Activated B cell treated with CpG ODN at 0.5 μM for 24 hours (primary cell): ENCODE data around the gene ANKRD44. TPM values are rescaled to one million over a fixed set of nuclear protein-coding genes. Genes with fewer than 3 reads are reported as not detected.

Experiments
- ATAC-seq: fragments of 200-7000 bp; cut with Tn5 transposase; one replicate; pipeline ENCODE4 v1.10.0; 2021; ENCODE audit warnings: low read depth, mild to moderate bottlenecking, moderate library complexity
- CTCF ChIA-PET: fragments of 350-600 bp; sonication (Branson Sonifier 250); formaldehyde crosslinking; loops from one replicate; lab custom pipeline; 2021; ENCODE audit warnings: antibody characterized with exemption; lab: Charles Lee
- POLR2A ChIA-PET: fragments of 350-600 bp; sonication (Branson Sonifier 250); formaldehyde crosslinking; loops from one replicate; lab custom pipeline; 2021; ENCODE audit warnings: antibody characterized with exemption; lab: Charles Lee
- DNase-seq: peaks from one replicate; pipeline ENCODE4 v3.0.0; 2022
- H3K27ac Mint-ChIP-seq: one replicate; pipeline ENCODE4 v1.8.0; 2020; ENCODE audit warnings: mixed read lengths
- H3K27me3 Mint-ChIP-seq: one replicate; pipeline ENCODE4 v1.8.0; 2021; ENCODE audit warnings: mixed read lengths
- H3K36me3 Mint-ChIP-seq: one replicate; pipeline ENCODE4 v1.8.0; 2021; ENCODE audit warnings: low read depth, mixed read lengths
- H3K4me1 Mint-ChIP-seq: one replicate; pipeline ENCODE4 v1.8.0; 2021; ENCODE audit warnings: mixed read lengths
- H3K4me3 Mint-ChIP-seq: one replicate; pipeline ENCODE4 v1.8.0; 2020; ENCODE audit warnings: mild to moderate bottlenecking, mixed read lengths
- H3K9me3 Mint-ChIP-seq: one replicate; pipeline ENCODE4 v1.8.0; 2020; ENCODE audit warnings: mixed read lengths
- intact Hi-C: fragments of 100-400 bp; cut with micrococcal nuclease; formaldehyde crosslinking; loops from one replicate; pipeline ENCODE4 v1.15.1; 2024
- total RNA-seq: library from RNA; stranded (reverse); gene quantifications from 2 replicates; pipeline ENCODE4 v1.2.3, GENCODE V29; 2022
- TF ChIP-seq, protein P1 (sequence below): fragments of 200-600 bp; IDR thresholded peaks from one replicate; pipeline ENCODE4 v1.8.0; 2022; ENCODE audit warnings: antibody characterized with exemption, mild to moderate bottlenecking

Gene ANKRD44
- total RNA-seq, 1 donor from 2014 or later = 185 TPM

DNA sequence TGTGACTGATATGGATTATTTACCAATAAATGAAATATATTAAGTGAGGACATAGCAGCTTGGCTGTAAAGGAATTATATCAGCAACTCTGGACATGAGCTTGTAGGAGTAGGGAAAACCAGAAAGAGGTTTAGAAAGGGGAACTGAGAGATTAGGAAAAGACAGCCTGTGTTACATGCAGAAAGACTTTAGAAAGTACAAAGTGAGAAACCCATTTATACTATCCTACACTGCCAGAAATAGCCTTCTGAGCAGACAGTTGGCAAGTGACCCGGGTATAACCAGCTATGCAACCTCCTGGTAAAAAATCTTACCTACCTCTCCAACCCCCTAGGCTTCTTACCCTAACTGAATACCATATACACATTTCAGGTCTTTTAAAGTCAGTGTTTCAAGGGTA is 134.1 kb downstream of the ANKRD44 start:
- Mint-ChIP-seq H3K4me3 (no peak overlapping the region), H3K4me1 (peaks cover 66% of the 10 kb centered on the region), H3K9me3 (no peaks in the 10 kb centered on the region), H3K36me3 (peaks cover 55% of the 10 kb centered on the region), H3K27me3 (no peaks in the 10 kb centered on the region), H3K27ac (peak overlapping the region; percentile 42)
- ATAC-seq = peak; percentile 28
- ChIA-PET POLR2A (interaction anchor here (0.6 to 1.4 kb wide), 2 partner anchors 18 to 63 kb away, joined by 3 to 4 read pairs; no protein-coding TSS in a partner anchor), CTCF (interaction anchor here (0.6 to 15.1 kb wide), 4 partner anchors 8 to 62 kb away, joined by 3 to 282 read pairs (median 7); no protein-coding TSS in a partner anchor)
- TF ChIP-seq, protein P1, sequence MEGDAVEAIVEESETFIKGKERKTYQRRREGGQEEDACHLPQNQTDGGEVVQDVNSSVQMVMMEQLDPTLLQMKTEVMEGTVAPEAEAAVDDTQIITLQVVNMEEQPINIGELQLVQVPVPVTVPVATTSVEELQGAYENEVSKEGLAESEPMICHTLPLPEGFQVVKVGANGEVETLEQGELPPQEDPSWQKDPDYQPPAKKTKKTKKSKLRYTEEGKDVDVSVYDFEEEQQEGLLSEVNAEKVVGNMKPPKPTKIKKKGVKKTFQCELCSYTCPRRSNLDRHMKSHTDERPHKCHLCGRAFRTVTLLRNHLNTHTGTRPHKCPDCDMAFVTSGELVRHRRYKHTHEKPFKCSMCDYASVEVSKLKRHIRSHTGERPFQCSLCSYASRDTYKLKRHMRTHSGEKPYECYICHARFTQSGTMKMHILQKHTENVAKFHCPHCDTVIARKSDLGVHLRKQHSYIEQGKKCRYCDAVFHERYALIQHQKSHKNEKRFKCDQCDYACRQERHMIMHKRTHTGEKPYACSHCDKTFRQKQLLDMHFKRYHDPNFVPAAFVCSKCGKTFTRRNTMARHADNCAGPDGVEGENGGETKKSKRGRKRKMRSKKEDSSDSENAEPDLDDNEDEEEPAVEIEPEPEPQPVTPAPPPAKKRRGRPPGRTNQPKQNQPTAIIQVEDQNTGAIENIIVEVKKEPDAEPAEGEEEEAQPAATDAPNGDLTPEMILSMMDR = no peak
- intact Hi-C loops = no loop called here
- no peak for DNase-seq

DNA sequence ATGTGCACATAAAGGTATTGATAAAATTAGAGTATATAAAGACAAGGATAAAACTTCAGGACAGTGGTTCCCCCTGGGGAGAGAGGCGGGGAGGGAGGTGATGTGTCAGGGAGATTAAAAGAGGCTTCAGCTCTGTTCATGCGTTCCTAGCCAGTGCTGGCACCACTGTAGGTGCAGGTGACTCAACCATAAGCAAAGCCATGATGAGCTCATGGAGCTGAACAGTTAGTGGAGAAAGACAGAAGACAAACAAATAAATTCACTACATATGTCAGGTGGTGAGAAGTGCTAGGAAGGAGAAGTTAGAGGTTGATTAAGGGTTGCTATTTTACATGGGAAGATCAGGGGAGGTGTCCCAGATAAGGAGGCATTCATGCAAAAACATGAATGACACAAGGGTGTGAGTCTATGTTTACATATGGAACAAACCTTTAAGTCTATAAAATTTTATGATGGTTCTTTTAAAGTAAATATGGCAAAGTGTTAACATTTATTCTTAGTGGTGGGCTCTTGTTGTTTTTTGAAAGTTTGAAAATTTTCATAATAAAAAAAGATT is 136.0 kb downstream of the ANKRD44 start:
- no peak overlapping the region for H3K4me3 Mint-ChIP-seq
- TF ChIP-seq, protein P1 = no peak
- no peaks in the 10 kb centered on the region for H3K9me3 Mint-ChIP-seq
- DNase-seq (no peak), ATAC-seq (peak; percentile 45)
- POLR2A ChIA-PET = interaction anchor here (1.7 kb wide), 1 partner anchor 16 kb away, joined by 4 read pairs; no protein-coding TSS in a partner anchor
- intact Hi-C loops = loop anchor here (2.0 kb wide), 1 partner anchor 14 kb away; no protein-coding TSS in a partner anchor
- H3K4me1 Mint-ChIP-seq = peaks cover 72% of the 10 kb centered on the region
- H3K36me3 Mint-ChIP-seq = peaks cover 49% of the 10 kb centered on the region
- H3K27me3 Mint-ChIP-seq = no peaks in the 10 kb centered on the region
- CTCF ChIA-PET = interaction anchor here (1.5 to 15.1 kb wide), 3 partner anchors 22 to 60 kb away, joined by 3 to 282 read pairs (median 3); no protein-coding TSS in a partner anchor
- peak overlapping the region; percentile 68 for H3K27ac Mint-ChIP-seq

DNA sequence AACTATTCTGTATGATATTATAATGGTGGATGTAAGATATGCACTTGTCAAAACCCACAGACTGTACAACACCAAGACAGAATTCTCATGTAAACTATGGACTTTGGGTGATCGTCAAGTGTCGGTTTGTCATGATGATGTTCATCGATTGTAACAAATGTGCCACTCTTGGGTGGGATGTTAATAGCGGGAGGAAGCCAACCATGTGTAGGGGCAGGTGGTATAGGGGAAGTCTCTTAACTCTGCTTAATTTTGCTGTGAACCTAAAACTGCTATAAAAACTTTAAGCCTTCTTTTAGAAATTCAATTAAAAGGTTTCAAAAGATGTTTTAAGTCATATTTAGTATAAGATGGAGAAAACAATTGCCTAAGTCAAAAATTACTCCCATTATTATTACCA is 139.0 kb downstream of the ANKRD44 start:
- ChIA-PET POLR2A (no interaction called here), CTCF (interaction anchor here (0.6 to 15.1 kb wide), 5 partner anchors 11 to 96 kb away, joined by 3 to 282 read pairs (median 5); no protein-coding TSS in a partner anchor)
- H3K27ac Mint-ChIP-seq = peak overlapping the region; percentile 50
- H3K36me3 Mint-ChIP-seq = peaks cover 51% of the 10 kb centered on the region
- peaks cover 83% of the 10 kb centered on the region for H3K4me1 Mint-ChIP-seq
- intact Hi-C loops = no loop called here
- DNase-seq (no peak), ATAC-seq (no peak)
- no peaks in the 10 kb centered on the region for H3K27me3 Mint-ChIP-seq
- no peaks in the 10 kb centered on the region for H3K9me3 Mint-ChIP-seq
- H3K4me3 Mint-ChIP-seq = no peak overlapping the region
- TF ChIP-seq, protein P1 = no peak

DNA sequence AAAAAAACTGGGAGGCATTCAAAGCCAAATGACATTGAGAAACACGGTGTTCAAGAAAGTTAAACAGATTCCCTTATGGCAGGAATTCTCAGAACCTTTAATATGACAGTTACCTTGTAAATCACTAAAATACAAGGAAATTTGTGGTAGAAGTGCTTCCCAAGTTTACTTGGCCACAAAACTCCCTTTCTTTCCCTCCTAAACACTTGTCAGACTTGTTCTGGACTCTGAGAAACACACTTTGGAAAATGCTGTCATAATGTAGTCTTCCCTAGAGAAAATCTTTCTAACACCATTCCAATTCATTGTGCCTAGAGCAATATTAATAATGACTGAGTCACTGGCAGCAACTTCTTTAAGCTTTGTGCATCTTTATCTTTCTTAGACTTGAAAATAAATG is 140.4 kb downstream of the ANKRD44 start:
- Mint-ChIP-seq H3K27me3 (no peaks in the 10 kb centered on the region), H3K9me3 (no peaks in the 10 kb centered on the region), H3K4me1 (peaks cover 80% of the 10 kb centered on the region), H3K36me3 (peaks cover 46% of the 10 kb centered on the region), H3K27ac (peak overlapping the region; percentile 50), H3K4me3 (no peak overlapping the region)
- TF ChIP-seq, protein P1 = no peak
- DNase-seq (no peak), ATAC-seq (no peak)
- intact Hi-C loops = loop anchor here (1.0 kb wide), 1 partner anchor 8 kb away; no protein-coding TSS in a partner anchor
- ChIA-PET CTCF (interaction anchor here (0.6 to 15.1 kb wide), 8 partner anchors 11 to 140 kb away, joined by 3 to 282 read pairs (median 6); partner anchors contain the start of gene ANKRD44), POLR2A (interaction anchor here (0.9 to 2.9 kb wide), 2 partner anchors 25 to 29 kb away, joined by 3 to 15 read pairs; no protein-coding TSS in a partner anchor)

DNA sequence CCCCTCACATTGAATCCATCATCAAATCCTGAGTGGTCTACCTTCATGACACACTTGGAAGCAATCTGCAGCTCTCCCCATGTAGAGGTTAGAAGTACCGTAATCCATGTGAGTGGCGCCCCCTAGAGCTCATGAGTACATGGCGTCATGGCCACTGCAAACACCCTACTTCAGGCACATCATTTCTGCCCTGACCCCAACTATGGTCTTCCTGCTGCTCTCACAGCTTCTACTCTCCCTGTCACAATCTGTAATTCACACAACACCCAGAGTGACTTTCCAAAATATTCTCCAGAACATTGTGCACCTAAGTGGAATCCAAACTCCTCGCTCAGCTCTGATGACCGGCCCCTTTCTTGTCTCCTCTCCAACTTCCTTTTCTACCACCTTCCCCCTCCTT is 141.9 kb downstream of the ANKRD44 start:
- peaks cover 77% of the 10 kb centered on the region for H3K4me1 Mint-ChIP-seq
- CTCF ChIA-PET = interaction anchor here (1.0 to 15.1 kb wide), 26 partner anchors 8 to 210 kb away, joined by 3 to 282 read pairs (median 6); partner anchors contain the start of gene ANKRD44
- no peak overlapping the region for H3K4me3 Mint-ChIP-seq
- intact Hi-C loops = loop anchor here (1.0 kb wide), 6 partner anchors 9 to 210 kb away; no protein-coding TSS in a partner anchor
- POLR2A ChIA-PET = interaction anchor here (0.5 to 2.9 kb wide), 9 partner anchors 10 to 204 kb away, joined by 3 to 15 read pairs (median 5); no protein-coding TSS in a partner anchor
- TF ChIP-seq, protein P1 = no peak
- peak overlapping the region; percentile 78 for H3K27ac Mint-ChIP-seq
- H3K9me3 Mint-ChIP-seq = no peaks in the 10 kb centered on the region
- H3K27me3 Mint-ChIP-seq = no peaks in the 10 kb centered on the region
- ATAC-seq (peak; percentile 82), DNase-seq (peak; percentile 47)
- peaks cover 46% of the 10 kb centered on the region for H3K36me3 Mint-ChIP-seq
